LNCaP clone FGC (cell line): ENCODE data around the gene ZNF862.

ENCODE experiments used
- DNase-seq: peaks from one replicate; pipeline ENCODE4 v3.0.0-alpha.2; 2011; ENCODE audit warnings: low read depth
- H3K4me3 ChIP-seq: 2 replicates; pipeline ENCODE4 v1.5.1; 2011; ENCODE audit warnings: mild to moderate bottlenecking, low read depth, low read length, control low read depth
- TF ChIP-seq, protein P1 (sequence below): IDR thresholded peaks from 2 replicates; pipeline ENCODE4 v1.5.1; 2012; ENCODE audit warnings: mild to moderate bottlenecking; ENCODE audit not compliant: control insufficient read depth, insufficient read depth; ENCODE audit errors: extremely low read depth

Gene ZNF862

GRCh38 chr7:149859369-149859768 is 21.2 kb downstream of the ZNF862 start:
- no peak for DNase-seq
- TF ChIP-seq, protein P1, sequence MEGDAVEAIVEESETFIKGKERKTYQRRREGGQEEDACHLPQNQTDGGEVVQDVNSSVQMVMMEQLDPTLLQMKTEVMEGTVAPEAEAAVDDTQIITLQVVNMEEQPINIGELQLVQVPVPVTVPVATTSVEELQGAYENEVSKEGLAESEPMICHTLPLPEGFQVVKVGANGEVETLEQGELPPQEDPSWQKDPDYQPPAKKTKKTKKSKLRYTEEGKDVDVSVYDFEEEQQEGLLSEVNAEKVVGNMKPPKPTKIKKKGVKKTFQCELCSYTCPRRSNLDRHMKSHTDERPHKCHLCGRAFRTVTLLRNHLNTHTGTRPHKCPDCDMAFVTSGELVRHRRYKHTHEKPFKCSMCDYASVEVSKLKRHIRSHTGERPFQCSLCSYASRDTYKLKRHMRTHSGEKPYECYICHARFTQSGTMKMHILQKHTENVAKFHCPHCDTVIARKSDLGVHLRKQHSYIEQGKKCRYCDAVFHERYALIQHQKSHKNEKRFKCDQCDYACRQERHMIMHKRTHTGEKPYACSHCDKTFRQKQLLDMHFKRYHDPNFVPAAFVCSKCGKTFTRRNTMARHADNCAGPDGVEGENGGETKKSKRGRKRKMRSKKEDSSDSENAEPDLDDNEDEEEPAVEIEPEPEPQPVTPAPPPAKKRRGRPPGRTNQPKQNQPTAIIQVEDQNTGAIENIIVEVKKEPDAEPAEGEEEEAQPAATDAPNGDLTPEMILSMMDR = no peak
- no peak overlapping the region for H3K4me3 ChIP-seq

- H3K4me3 ChIP-seq = no peak overlapping the region
- TF ChIP-seq, protein P1 = no peak
- no peak for DNase-seq
Measured at GRCh38 chr7:149859876-149860275, 21.7 kb downstream of the ZNF862 start.

DNA sequence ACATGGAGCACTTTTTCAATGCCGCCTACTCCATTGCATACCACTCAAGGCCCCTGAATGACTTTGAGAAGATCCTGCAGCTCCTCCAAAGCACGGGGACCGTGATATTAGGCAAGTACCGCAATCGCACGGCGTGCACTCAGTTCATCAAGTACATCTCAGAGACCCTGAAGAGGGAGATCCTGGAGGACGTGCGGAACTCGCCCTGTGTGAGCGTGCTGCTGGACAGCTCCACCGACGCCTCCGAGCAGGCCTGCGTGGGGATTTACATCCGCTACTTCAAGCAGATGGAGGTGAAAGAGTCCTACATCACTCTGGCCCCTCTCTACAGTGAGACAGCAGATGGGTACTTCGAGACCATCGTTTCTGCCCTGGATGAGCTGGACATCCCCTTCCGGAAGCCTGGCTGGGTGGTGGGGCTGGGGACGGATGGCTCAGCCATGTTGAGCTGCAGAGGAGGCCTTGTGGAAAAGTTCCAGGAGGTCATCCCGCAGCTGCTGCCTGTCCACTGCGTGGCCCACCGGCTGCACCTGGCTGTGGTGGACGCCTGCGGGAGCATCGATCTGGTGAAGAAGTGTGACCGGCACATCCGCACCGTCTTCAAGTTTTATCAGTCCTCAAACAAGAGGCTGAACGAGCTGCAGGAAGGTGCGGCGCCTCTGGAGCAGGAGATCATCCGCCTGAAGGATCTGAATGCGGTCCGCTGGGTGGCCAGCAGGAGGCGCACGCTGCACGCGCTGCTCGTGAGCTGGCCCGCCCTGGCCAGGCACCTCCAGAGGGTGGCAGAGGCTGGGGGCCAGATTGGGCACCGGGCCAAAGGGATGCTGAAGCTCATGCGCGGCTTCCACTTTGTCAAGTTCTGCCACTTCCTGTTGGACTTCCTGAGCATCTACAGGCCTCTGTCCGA is 22.9 kb downstream of the ZNF862 start:
- no peak for DNase-seq
- H3K4me3 ChIP-seq = no peak overlapping the region
- TF ChIP-seq, protein P1 = peak; percentile 16; the same call in 1 of the 2 replicates

DNA sequence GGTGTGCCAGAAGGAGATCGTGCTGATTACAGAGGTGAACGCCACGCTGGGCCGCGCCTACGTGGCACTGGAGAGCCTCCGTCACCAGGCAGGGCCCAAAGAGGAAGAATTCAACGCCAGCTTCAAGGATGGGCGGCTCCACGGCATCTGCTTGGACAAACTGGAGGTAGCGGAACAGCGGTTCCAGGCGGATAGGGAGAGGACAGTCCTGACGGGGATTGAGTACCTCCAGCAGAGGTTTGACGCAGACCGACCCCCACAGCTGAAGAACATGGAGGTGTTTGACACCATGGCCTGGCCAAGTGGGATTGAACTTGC is 23.5 kb downstream of the ZNF862 start:
- H3K4me3 ChIP-seq = no peak overlapping the region
- DNase-seq = no peak
- TF ChIP-seq, protein P1 = no peak

- H3K4me3 ChIP-seq = no peak overlapping the region
- TF ChIP-seq, protein P1 = no peak
- DNase-seq = no peak
Measured at GRCh38 chr7:149862156-149862555, 24.0 kb downstream of the ZNF862 start.

- TF ChIP-seq, protein P1 = no peak
- DNase-seq = no peak
- H3K4me3 ChIP-seq = no peak overlapping the region
Measured at GRCh38 chr7:149863500-149863899, 25.3 kb downstream of the ZNF862 start.

- TF ChIP-seq, protein P1 = no peak
- H3K4me3 ChIP-seq = no peak overlapping the region
- no peak for DNase-seq
Measured at GRCh38 chr7:149864023-149864422, 25.8 kb downstream of the ZNF862 start.
